ENCODE results near the gene PAGR1.
"Not testable (repeated sequence)": the region's sequence is repeated elsewhere in the genome, so short reads cannot be mapped to it uniquely, and the experiment has no call there.

Gene PAGR1

GRCh38 chr16:29784157-29784556 lies 31.8 kb upstream of the PAGR1 start:
- Histone ChIP-seq H3K4me3 (no peak overlapping the region), H3K4me1 (peaks cover 0 to 9% (median 4%) of the 10 kb centered on the region in 4 donors), H3K9me3 (no peaks in the 10 kb centered on the region), H3K27ac (no peak overlapping the region), H3K36me3 (no peaks in the 10 kb centered on the region), H3K27me3 (peaks cover 0 to 13% of the 10 kb centered on the region in 2 donors)
- no peak for DNase-seq
- TF ChIP-seq, protein P1, sequence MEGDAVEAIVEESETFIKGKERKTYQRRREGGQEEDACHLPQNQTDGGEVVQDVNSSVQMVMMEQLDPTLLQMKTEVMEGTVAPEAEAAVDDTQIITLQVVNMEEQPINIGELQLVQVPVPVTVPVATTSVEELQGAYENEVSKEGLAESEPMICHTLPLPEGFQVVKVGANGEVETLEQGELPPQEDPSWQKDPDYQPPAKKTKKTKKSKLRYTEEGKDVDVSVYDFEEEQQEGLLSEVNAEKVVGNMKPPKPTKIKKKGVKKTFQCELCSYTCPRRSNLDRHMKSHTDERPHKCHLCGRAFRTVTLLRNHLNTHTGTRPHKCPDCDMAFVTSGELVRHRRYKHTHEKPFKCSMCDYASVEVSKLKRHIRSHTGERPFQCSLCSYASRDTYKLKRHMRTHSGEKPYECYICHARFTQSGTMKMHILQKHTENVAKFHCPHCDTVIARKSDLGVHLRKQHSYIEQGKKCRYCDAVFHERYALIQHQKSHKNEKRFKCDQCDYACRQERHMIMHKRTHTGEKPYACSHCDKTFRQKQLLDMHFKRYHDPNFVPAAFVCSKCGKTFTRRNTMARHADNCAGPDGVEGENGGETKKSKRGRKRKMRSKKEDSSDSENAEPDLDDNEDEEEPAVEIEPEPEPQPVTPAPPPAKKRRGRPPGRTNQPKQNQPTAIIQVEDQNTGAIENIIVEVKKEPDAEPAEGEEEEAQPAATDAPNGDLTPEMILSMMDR (IDR thresholded peaks at IDR 0.05), result no peak
- intact Hi-C loops (cut with DNase I; ENCODE audit: low total_unique reads), result no loop called here

- Histone ChIP-seq H3K27me3 (peaks cover 0 to 7% of the 10 kb centered on the region in 2 donors), H3K36me3 (no peaks in the 10 kb centered on the region), H3K9me3 (no peaks in the 10 kb centered on the region), H3K4me3 (peak overlapping the region; percentile 14 to 32), H3K27ac (peak overlapping the region in 1 of 2 donors; percentile 5), H3K4me1 (peaks cover 0 to 14% (median 9%) of the 10 kb centered on the region in 4 donors)
- DNase-seq, result peak; percentile 49 to 83
- TF ChIP-seq, protein P1 (IDR thresholded peaks at IDR 0.05), result peak; percentile 70 to 77
- intact Hi-C loops (cut with DNase I; ENCODE audit: low total_unique reads), result no loop called here
These were observed 31.0 kb upstream of the PAGR1 start for GRCh38 chr16:29784901-29785500.

GRCh38 chr16:29787155-29787554 lies 28.8 kb upstream of the PAGR1 start:
- H3K4me3 ChIP-seq; H3K36me3 ChIP-seq; intact Hi-C loops (cut with DNase I; ENCODE audit: low total_unique reads); H3K27ac ChIP-seq; H3K9me3 ChIP-seq; DNase-seq; H3K27me3 ChIP-seq: not testable (repeated sequence)
- H3K4me1 ChIP-seq, result peaks cover 0 to 26% (median 22%) of the 10 kb centered on the region in 4 donors

- H3K4me3 ChIP-seq, result peak overlapping the region; percentile 77 to 78
- H3K4me1 ChIP-seq, result peaks cover 0 to 27% (median 24%) of the 10 kb centered on the region in 4 donors
- intact Hi-C loops (cut with DNase I; ENCODE audit: low total_unique reads), result no loop called here
- TF ChIP-seq, protein P1 (IDR thresholded peaks at IDR 0.05), result no peak
- H3K9me3 ChIP-seq, result no peaks in the 10 kb centered on the region
- H3K27me3 ChIP-seq, result no peaks in the 10 kb centered on the region
- H3K27ac ChIP-seq, result peak overlapping the region; percentile 87 to 92
- H3K36me3 ChIP-seq, result no peaks in the 10 kb centered on the region
- peak in 1 of 2 donors; percentile 28 for DNase-seq
These were observed 26.2 kb upstream of the PAGR1 start for GRCh38 chr16:29789775-29790182.

DNA sequence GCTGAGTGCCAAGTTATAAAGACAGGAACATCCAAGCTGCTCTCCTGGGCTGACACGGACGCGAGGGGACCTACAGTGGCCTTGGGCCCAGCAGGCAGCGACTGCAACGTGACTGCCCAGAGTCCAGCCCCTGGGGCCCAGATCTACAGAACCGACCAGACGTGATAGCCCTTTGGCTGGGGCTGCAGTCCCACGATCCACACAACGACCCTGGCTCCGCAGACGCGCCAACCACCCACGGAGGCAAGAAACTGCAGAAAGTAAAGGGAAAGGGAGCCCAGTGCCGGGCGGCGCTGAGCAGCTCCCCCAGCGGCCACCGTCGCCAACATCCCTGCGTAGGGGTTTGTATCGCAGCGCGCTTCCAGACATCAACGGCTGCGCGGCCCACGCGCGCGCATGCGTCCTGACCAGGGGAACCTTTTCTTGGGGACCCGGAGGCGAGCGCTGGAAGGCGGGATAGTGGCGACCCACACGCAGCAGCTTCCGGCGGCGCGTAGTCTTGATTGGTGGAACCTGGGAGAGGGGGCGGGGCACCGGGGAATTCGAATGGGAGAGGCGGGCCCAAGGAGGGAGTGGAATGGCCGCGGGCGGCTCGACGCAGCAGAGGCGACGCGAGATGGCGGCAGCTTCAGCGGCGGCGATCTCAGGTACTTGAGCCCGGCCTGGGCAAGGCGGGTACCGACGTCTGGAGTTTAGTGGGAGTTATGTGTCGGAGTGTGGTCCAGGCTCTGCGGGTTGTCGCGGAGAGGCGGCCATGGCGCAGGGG lies 25.6 kb upstream of the PAGR1 start, which contains the start of gene KIF22:
Gene KIF22, plus strand, starts transcription at position 569 of the 766 bp plus-strand sequence. Its CDS starts 9 bp downstream, at position 578.
- peak; percentile 99 for DNase-seq
- H3K4me1 ChIP-seq, result peaks cover 0 to 27% (median 18%) of the 10 kb centered on the region in 4 donors
- H3K27ac ChIP-seq, result peak within 1 kb of the TSS; percentile 87 to 92
- H3K36me3 ChIP-seq, result no peaks in the 10 kb centered on the region
- intact Hi-C loops (cut with DNase I; ENCODE audit: low total_unique reads), result no loop called here
- peak within 1 kb of the TSS; percentile 77 to 78 for H3K4me3 ChIP-seq
- H3K9me3 ChIP-seq, result no peaks in the 10 kb centered on the region
- TF ChIP-seq, protein P1 (IDR thresholded peaks at IDR 0.05), result peak; percentile 71 to 73
- H3K27me3 ChIP-seq, result no peaks in the 10 kb centered on the region

All from tibial artery (tissue), 4 donors.